ENCODE results near the gene FOXC1. TPM values are rescaled to one million over a fixed set of nuclear protein-coding genes. Genes with fewer than 3 reads are reported as not detected.

The FOXC1 gene
- total RNA-seq, 1 experiment from 2014 or later, result 6.7 TPM

GRCh38 chr6:1584996-1585668 is 24.6 kb upstream of the FOXC1 start:
- in situ Hi-C loops (cut with HindIII; ENCODE audit: low pct_unique_long_range_greater_than_20kb, low sequenced_read_pairs) (no loop called here), intact Hi-C loops (cut with micrococcal nuclease; ENCODE audit: unreplicated experiment) (no loop called here)
- POLR2A ChIA-PET, result no interaction called here
- no peak overlapping the region for H3K27ac ChIP-seq (ENCODE audit: low read length)
- no peaks in the 10 kb centered on the region for H3K9me3 ChIP-seq (ENCODE audit: control insufficient read depth, insufficient read depth, low read depth, low read length)
- CTCF ChIA-PET, result no interaction called here
- H3K4me3 ChIP-seq (ENCODE audit: low read depth in 2 of 2, low read length in 2 of 2), result no peak overlapping the region
- H3K27me3 ChIP-seq (ENCODE audit: control insufficient read depth, insufficient read depth, low read length), result peaks cover 3% of the 10 kb centered on the region
- no peaks in the 10 kb centered on the region for H3K4me1 ChIP-seq (ENCODE audit: control insufficient read depth, insufficient read depth, low read length)
- no peaks in the 10 kb centered on the region for H3K36me3 ChIP-seq (ENCODE audit: control insufficient read depth, insufficient read depth, low read length)
- DNase-seq (ENCODE audit: low read depth, low spot score) (no peak), ATAC-seq (no peak)
- no TSS peak for BruUV-seq (replicated peaks)
- no peak for TF ChIP-seq POLR2AphosphoS5 (IDR thresholded peaks at IDR 0.05; ENCODE audit: low read depth, low read length)
- no peak for TF ChIP-seq TCF7L2 (IDR thresholded peaks at IDR 0.05; ENCODE audit: low read depth, low read length)
- TF ChIP-seq REST (IDR thresholded peaks at IDR 0.05; ENCODE audit: insufficient read depth in 1 of 2, low read depth in 2 of 2, low read length in 1 of 2), result no peak
- no peak for TF ChIP-seq SIN3A (IDR thresholded peaks at IDR 0.05; ENCODE audit: borderline replicate concordance, insufficient read depth, low read depth, low read length)
- no peak for TF ChIP-seq CTCF (IDR thresholded peaks at IDR 0.05)

- in situ Hi-C loops (cut with HindIII; ENCODE audit: low pct_unique_long_range_greater_than_20kb, low sequenced_read_pairs), result no loop called here
Observed at GRCh38 chr6:1585669-1586049, 24.1 kb upstream of the FOXC1 start.

More at GRCh38 chr6:1585669-1586049, 24.1 kb upstream of the FOXC1 start:
- no peak for DNase-seq (ENCODE audit: low read depth, low spot score)
- H3K36me3 ChIP-seq (ENCODE audit: control insufficient read depth, insufficient read depth, low read length), result no peaks in the 10 kb centered on the region
- no peaks in the 10 kb centered on the region for H3K9me3 ChIP-seq (ENCODE audit: control insufficient read depth, insufficient read depth, low read depth, low read length)
- ChIA-PET CTCF (no interaction called here), POLR2A (no interaction called here)
- no peak overlapping the region for H3K4me3 ChIP-seq (ENCODE audit: low read depth in 2 of 2, low read length in 2 of 2)
- intact Hi-C loops (cut with micrococcal nuclease; ENCODE audit: unreplicated experiment), result no loop called here
- H3K4me1 ChIP-seq (ENCODE audit: control insufficient read depth, insufficient read depth, low read length), result no peaks in the 10 kb centered on the region
- peaks cover 3% of the 10 kb centered on the region for H3K27me3 ChIP-seq (ENCODE audit: control insufficient read depth, insufficient read depth, low read length)
- no peak for TF ChIP-seq POLR2AphosphoS5 (IDR thresholded peaks at IDR 0.05; ENCODE audit: low read depth, low read length)
- no peak for TF ChIP-seq CTCF (IDR thresholded peaks at IDR 0.05)
- no peak for TF ChIP-seq SIN3A (IDR thresholded peaks at IDR 0.05; ENCODE audit: borderline replicate concordance, insufficient read depth, low read depth, low read length)
- TF ChIP-seq REST (IDR thresholded peaks at IDR 0.05; ENCODE audit: insufficient read depth in 1 of 2, low read depth in 2 of 2, low read length in 1 of 2), result no peak
- TF ChIP-seq TCF7L2 (IDR thresholded peaks at IDR 0.05; ENCODE audit: low read depth, low read length), result no peak
- no peak for ATAC-seq
- H3K27ac ChIP-seq (ENCODE audit: low read length), result no peak overlapping the region
- no TSS peak for BruUV-seq (replicated peaks)

All from Panc1 (cell line).